ENCODE results near the gene PTPRN.

PTPRN gene

DNA sequence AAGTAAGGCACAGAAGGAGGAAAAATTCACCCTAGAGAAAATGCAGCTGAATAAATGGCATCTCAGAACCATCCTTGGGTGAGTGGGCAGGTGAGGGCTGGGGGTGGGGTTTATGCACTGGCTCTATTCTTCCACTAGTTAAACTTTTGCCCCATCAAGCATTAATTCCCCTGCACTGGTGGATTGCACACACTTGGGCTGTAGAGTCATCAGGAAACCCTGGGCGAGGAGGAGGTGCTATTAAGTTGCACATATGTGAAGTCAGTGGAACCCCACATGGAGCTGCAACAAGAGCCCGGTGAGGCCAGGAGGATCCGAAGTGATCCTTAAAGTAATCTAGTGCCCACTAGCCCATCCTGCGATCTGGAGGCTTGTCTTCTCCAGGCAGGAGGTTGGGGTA, 36.8 kb downstream of the PTPRN start:
- in situ Hi-C loops (cut with MboI; ENCODE audit: low sequenced_read_pairs, unreplicated experiment), result no loop called here
- DNase-seq (ENCODE audit: low spot score), result no peak
- TF ChIP-seq, protein P1, sequence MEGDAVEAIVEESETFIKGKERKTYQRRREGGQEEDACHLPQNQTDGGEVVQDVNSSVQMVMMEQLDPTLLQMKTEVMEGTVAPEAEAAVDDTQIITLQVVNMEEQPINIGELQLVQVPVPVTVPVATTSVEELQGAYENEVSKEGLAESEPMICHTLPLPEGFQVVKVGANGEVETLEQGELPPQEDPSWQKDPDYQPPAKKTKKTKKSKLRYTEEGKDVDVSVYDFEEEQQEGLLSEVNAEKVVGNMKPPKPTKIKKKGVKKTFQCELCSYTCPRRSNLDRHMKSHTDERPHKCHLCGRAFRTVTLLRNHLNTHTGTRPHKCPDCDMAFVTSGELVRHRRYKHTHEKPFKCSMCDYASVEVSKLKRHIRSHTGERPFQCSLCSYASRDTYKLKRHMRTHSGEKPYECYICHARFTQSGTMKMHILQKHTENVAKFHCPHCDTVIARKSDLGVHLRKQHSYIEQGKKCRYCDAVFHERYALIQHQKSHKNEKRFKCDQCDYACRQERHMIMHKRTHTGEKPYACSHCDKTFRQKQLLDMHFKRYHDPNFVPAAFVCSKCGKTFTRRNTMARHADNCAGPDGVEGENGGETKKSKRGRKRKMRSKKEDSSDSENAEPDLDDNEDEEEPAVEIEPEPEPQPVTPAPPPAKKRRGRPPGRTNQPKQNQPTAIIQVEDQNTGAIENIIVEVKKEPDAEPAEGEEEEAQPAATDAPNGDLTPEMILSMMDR (IDR thresholded peaks at IDR 0.05; ENCODE audit: borderline replicate concordance, control extremely low read depth, extremely low read depth, insufficient read depth, missing control alignments), result no peak

DNA sequence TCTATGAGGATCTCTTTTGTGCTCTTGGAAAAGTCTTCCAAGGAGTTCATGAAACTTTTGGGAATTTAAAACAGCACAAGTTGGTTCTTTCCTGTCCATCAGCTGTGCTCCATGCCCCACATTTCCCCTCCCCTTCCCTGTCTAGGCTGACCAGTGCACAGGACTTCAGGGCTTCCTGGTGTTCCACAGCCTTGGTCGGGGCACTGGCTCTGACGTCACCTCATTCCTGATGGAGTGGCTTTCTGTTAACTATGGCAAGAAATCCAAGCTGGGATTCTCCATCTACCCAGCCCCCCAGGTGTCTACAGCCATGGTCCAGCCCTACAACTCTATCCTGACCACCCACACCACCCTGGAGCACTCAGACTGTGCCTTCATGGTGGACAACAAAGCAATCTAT, 38.2 kb downstream of the PTPRN start:
- in situ Hi-C loops (cut with MboI; ENCODE audit: low sequenced_read_pairs, unreplicated experiment), result no loop called here
- TF ChIP-seq, protein P1 (IDR thresholded peaks at IDR 0.05; ENCODE audit: borderline replicate concordance, control extremely low read depth, extremely low read depth, insufficient read depth, missing control alignments), result no peak

DNA sequence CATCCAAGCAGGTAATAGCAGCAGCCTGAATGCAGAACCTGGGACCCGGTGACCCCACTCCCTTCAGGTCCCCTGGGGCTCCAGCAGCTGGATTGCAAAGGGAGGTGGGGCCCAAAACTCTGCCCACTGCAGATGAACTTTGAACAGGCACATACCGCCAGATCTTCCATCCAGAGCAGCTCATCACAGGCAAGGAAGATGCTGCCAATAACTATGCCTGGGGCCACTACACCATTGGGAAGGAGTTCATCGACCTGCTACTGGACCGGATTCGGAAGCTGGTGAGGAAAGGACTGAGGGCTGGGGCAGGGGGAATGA, 39.2 kb downstream of the PTPRN start:
- in situ Hi-C loops (cut with MboI; ENCODE audit: low sequenced_read_pairs, unreplicated experiment), result no loop called here
- no peak for DNase-seq (ENCODE audit: low spot score)
- TF ChIP-seq, protein P1 (IDR thresholded peaks at IDR 0.05; ENCODE audit: borderline replicate concordance, control extremely low read depth, extremely low read depth, insufficient read depth, missing control alignments), result no peak

More for the DNA sequence above, 38.2 kb downstream of the PTPRN start:
- no peak for DNase-seq (ENCODE audit: low spot score)

DNA sequence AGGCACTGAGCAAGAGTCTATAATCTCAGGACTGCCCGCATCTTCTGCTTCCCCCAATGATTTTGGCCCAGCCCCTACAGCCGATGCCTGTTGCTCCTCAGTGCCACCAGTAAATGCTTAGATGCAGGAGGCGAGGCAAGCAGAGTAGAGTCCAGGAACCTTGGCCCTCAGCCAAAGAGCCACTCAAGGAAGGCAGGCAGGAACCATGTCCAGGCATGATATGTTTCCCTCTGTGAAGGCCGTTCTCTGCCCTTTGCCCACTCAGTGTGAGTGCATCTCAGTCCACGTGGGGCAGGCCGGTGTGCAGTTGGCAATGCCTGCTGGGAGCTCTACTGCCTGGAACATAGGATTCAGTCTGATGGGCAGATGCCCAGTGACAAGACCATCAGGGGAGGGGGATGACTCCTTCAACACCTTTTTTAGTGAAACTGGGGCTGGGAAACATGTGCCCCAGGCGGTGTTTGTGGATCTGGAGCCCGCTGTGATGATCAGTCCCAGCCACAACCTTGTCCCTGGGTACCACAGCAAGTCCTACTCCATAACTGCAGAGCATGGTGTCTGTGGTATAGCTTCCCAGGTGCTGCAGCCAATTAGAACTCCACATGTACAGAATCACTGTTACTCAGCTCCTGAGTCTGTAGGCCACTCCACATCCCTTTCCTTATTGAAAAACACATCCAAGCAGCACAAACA, 39.7 kb downstream of the PTPRN start:
- no peak for DNase-seq (ENCODE audit: low spot score)
- TF ChIP-seq, protein P1 (IDR thresholded peaks at IDR 0.05; ENCODE audit: borderline replicate concordance, control extremely low read depth, extremely low read depth, insufficient read depth, missing control alignments), result no peak
- in situ Hi-C loops (cut with MboI; ENCODE audit: low sequenced_read_pairs, unreplicated experiment), result no loop called here

DNA sequence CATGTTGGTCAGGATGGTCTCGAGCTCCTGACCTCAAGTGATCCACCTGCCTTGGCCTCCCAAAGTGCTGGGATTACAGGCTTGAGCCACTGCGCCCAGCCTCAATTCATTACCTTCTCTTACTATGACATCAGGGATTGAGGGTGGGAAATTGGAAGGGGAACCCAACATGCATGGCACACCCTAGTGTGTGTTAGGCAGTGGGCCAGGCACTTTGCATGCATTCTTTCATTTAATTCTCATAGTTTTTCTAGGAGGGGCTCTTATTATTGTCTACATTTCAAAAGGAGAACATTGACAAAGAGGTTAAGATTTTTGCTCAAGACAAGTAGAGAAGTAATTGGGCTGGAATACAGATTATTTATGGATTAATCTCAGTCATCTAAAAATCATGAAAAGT, 40.9 kb downstream of the PTPRN start:
- no peak for DNase-seq (ENCODE audit: low spot score)
- in situ Hi-C loops (cut with MboI; ENCODE audit: low sequenced_read_pairs, unreplicated experiment), result no loop called here
- TF ChIP-seq, protein P1 (IDR thresholded peaks at IDR 0.05; ENCODE audit: borderline replicate concordance, control extremely low read depth, extremely low read depth, insufficient read depth, missing control alignments), result no peak

DNA sequence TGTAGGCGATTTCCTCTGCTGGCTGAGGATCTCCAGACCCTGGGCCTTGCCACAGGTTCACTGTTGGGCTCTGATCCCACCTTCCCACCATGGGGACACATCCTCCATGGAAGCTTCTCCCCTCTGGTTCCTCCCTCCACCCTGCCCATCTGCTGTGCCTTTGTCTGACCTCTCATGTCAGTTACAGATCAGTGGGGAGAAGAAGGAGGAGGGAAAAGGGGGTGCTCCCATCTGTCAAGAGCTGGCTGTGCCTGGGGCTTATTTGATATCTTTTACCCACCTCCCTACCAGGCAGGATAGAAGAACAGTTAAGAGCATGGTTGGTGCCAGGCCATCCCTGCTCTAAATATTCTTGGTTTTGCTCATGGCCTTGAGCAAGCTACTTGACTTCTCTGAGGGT, 42.3 kb downstream of the PTPRN start:
- DNase-seq (ENCODE audit: low spot score), result no peak
- TF ChIP-seq, protein P1 (IDR thresholded peaks at IDR 0.05; ENCODE audit: borderline replicate concordance, control extremely low read depth, extremely low read depth, insufficient read depth, missing control alignments), result no peak
- in situ Hi-C loops (cut with MboI; ENCODE audit: low sequenced_read_pairs, unreplicated experiment), result no loop called here
